Uterus (tissue), 4 donors: Measurements from ENCODE around the gene CERS5. TPM values are rescaled to one million over a fixed set of nuclear protein-coding genes. Genes with fewer than 3 reads are reported as not detected.

Source experiments
- DNase-seq, 2 donors: peaks; one replicate each; pipeline ENCODE4 v3.0.0-alpha.2; 2019 to 2020
- H3K27ac ChIP-seq, 2 donors: fragments of 200-600 bp; sonication (generic); 1 replicate in 1 of 2; 2 replicates in 1 of 2; pipeline ENCODE4 v1.5.1; 2016 to 2018
- H3K27me3 ChIP-seq, 2 donors: fragments of 200-600 bp; sonication (generic); one replicate each; pipeline ENCODE4 v1.5.1; 2018 to 2019; ENCODE audit warnings: control low read depth in 1 of 2
- H3K36me3 ChIP-seq, 2 donors: fragments of 200-600 bp; sonication (generic); one replicate each; pipeline ENCODE4 v1.5.1; 2019; ENCODE audit warnings: control low read depth in 1 of 2
- H3K4me1 ChIP-seq, 2 donors: fragments of 200-600 bp; sonication (generic); one replicate each; pipeline ENCODE4 v1.5.1; 2018 to 2019; ENCODE audit warnings: control low read depth in 1 of 2
- H3K4me3 ChIP-seq, 2 donors: fragments of 200-600 bp; sonication (generic); 1 replicate in 1 of 2; 2 replicates in 1 of 2; pipeline ENCODE4 v1.5.1; 2018 to 2019; ENCODE audit warnings: mild to moderate bottlenecking in 1 of 2
- H3K9me3 ChIP-seq, 2 donors: fragments of 200-600 bp; sonication (generic); one replicate each; pipeline ENCODE4 v1.5.1; 2019; ENCODE audit warnings: control low read depth in 1 of 2
- POLR2A ChIP-seq, 2 donors: fragments of 450-650 bp; IDR thresholded peaks; one replicate each; pipeline ENCODE4 v1.6.1; 2016; ENCODE audit warnings: antibody characterized with exemption in 2 of 2, mild to moderate bottlenecking in 1 of 2, moderate library complexity in 1 of 2
- intact Hi-C: fragments of 100-400 bp; cut with DNase I; formaldehyde crosslinking; loops from one replicate; pipeline ENCODE4 v1.15.1; 2023; ENCODE audit warnings: low total_unique reads
- total RNA-seq, 4 donors: library from RNA; depleted of rRNA in 3 of 4; stranded (reverse); fragments of >200 nt in 3 of 4; gene quantifications; one replicate each; pipeline versions ENCODE4 v1.1.0 to v1.2.4, GENCODE V29; 2014 to 2023
- TF ChIP-seq, protein P1 (sequence below), 4 experiments: fragments of 200-600 bp in 2 of 4; fragments of 450-650 bp in 2 of 4; sonication (generic) in 2 of 4; IDR thresholded peaks; one replicate each; pipeline ENCODE4 v1.5.1; 2016 to 2019; ENCODE audit warnings: antibody characterized with exemption in 4 of 4, mild to moderate bottlenecking in 2 of 4, moderate library complexity in 1 of 4
- donor health status: DM: yes; HTN: yes; CAD: no.

Gene CERS5
- total RNA-seq, 4 donors from 2014 or later, result 9.1 to 73.9 (median 40.5) TPM

DNA sequence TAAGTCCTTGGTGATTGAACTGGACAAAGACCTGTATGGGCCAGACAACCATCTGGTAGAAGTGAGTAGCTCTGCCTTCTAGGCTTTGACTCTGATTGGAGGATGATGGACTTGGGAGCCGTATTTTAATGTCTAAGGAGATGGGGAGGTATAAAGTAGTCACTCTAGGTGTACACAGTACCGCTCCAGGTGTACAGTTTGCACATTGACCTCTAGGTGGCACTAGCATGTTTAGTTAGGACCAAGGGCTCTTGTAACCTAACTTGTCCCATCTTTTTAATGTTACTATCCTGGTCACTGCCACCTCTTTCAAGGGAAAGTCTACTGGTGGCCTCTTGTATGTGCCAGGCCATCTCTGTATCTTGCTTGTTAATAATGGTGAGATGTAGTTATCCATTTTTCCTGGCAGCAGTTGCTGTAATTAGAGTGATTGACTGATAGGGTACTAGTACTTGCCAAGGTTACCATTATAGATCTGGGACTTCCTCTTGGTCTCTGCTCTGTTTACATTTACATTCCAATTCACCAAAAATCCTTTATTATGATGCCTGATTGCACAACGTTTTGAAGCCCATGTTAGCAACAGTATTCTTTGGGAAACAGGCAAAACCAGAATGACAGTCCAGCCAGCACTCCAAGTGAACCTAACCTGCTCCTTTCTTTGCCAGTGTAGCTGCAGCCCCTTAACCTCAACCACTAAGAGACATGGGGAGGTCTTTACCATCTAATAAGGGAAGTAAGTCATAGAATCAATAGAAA is 78.4 kb downstream of the CERS5 start:
- intact Hi-C loops, result no loop called here
- DNase-seq, result peak in 1 of 2 donors; percentile 52
- H3K4me1 ChIP-seq, result no peaks in the 10 kb centered on the region
- TF ChIP-seq, protein P1, sequence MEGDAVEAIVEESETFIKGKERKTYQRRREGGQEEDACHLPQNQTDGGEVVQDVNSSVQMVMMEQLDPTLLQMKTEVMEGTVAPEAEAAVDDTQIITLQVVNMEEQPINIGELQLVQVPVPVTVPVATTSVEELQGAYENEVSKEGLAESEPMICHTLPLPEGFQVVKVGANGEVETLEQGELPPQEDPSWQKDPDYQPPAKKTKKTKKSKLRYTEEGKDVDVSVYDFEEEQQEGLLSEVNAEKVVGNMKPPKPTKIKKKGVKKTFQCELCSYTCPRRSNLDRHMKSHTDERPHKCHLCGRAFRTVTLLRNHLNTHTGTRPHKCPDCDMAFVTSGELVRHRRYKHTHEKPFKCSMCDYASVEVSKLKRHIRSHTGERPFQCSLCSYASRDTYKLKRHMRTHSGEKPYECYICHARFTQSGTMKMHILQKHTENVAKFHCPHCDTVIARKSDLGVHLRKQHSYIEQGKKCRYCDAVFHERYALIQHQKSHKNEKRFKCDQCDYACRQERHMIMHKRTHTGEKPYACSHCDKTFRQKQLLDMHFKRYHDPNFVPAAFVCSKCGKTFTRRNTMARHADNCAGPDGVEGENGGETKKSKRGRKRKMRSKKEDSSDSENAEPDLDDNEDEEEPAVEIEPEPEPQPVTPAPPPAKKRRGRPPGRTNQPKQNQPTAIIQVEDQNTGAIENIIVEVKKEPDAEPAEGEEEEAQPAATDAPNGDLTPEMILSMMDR (IDR thresholded peaks at IDR 0.05), result peak; percentile 58 to 76 (median 62)
- TF ChIP-seq POLR2A (IDR thresholded peaks at IDR 0.05), result no peak
- no peaks in the 10 kb centered on the region for H3K36me3 ChIP-seq
- H3K27ac ChIP-seq, result no peak overlapping the region
- no peak overlapping the region for H3K4me3 ChIP-seq
- no peaks in the 10 kb centered on the region for H3K9me3 ChIP-seq
- no peaks in the 10 kb centered on the region for H3K27me3 ChIP-seq

DNA sequence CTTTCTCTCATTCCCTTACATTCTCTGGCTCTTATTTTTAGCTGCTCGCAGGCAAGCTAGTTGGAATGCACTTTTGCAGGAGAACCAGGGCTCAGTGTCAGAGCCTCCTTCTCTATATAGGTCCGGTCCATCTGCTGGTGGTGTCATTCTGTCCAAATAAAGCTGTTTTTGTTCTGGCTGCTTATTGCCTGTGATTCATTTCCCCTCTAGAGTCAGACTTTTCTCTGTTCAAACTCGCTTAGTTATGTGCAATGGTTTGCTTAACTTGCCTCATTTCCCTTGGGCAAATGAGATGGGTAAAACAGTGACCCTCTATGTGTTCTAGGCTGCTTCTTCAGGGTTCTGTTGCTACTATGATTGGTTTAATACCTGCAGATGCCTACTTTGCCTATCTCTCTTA is 79.2 kb downstream of the CERS5 start:
- no peaks in the 10 kb centered on the region for H3K4me1 ChIP-seq
- no peak overlapping the region for H3K27ac ChIP-seq
- no peaks in the 10 kb centered on the region for H3K36me3 ChIP-seq
- no peaks in the 10 kb centered on the region for H3K9me3 ChIP-seq
- no peak for DNase-seq
- no peak for TF ChIP-seq POLR2A (IDR thresholded peaks at IDR 0.05)
- TF ChIP-seq, protein P1 (IDR thresholded peaks at IDR 0.05), result no peak
- intact Hi-C loops, result no loop called here
- no peaks in the 10 kb centered on the region for H3K27me3 ChIP-seq
- H3K4me3 ChIP-seq, result no peak overlapping the region

DNA sequence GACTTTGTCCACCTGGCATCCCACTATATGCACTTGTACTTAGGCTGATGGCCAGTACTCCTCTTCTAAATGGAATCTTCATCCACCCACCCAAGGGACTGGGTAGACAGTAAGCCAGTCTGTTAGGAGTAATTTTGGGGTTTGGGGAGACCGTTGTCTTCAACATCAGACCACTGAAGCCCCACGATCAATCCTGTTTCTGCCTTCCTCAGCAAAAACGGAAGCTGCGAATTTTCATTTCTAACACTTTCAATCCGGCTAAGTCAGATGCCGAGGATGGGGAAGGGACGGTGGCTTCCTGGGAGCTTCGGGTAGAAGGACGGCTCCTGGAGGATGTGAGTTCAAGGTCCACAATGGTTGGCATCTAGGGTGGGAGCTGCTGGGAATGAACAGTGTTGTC is 80.0 kb downstream of the CERS5 start:
- intact Hi-C loops, result no loop called here
- Histone ChIP-seq H3K4me3 (no peak overlapping the region), H3K36me3 (no peaks in the 10 kb centered on the region), H3K4me1 (no peaks in the 10 kb centered on the region), H3K27ac (no peak overlapping the region), H3K27me3 (no peaks in the 10 kb centered on the region), H3K9me3 (no peaks in the 10 kb centered on the region)
- TF ChIP-seq, protein P1 (IDR thresholded peaks at IDR 0.05), result no peak
- TF ChIP-seq POLR2A (IDR thresholded peaks at IDR 0.05), result no peak
- no peak for DNase-seq

DNA sequence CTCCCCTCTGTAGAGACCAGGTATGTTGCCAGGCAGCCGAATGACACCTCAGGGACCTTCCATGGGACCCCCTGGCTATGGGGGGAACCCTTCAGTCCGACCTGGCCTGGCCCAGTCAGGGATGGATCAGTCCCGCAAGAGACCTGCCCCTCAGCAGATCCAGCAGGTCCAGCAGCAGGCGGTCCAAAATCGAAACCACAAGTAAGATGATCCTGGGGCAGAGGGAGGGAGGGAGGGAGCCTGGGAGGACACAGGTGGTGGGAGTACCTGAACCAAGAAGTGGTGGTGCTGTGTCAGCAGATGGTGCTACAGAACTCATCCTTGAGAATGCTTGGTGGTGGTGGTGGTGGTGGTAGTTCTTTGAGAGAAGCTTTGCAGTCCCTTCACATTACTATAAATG is 81.0 kb downstream of the CERS5 start:
- intact Hi-C loops, result no loop called here
- no peak for TF ChIP-seq POLR2A (IDR thresholded peaks at IDR 0.05)
- TF ChIP-seq, protein P1 (IDR thresholded peaks at IDR 0.05), result no peak
- no peaks in the 10 kb centered on the region for H3K36me3 ChIP-seq
- no peaks in the 10 kb centered on the region for H3K9me3 ChIP-seq
- no peaks in the 10 kb centered on the region for H3K4me1 ChIP-seq
- peak overlapping the region in 1 of 2 donors; percentile 88 for H3K4me3 ChIP-seq
- H3K27ac ChIP-seq, result peak overlapping the region; percentile 93 to 98
- DNase-seq, result no peak
- H3K27me3 ChIP-seq, result no peaks in the 10 kb centered on the region

DNA sequence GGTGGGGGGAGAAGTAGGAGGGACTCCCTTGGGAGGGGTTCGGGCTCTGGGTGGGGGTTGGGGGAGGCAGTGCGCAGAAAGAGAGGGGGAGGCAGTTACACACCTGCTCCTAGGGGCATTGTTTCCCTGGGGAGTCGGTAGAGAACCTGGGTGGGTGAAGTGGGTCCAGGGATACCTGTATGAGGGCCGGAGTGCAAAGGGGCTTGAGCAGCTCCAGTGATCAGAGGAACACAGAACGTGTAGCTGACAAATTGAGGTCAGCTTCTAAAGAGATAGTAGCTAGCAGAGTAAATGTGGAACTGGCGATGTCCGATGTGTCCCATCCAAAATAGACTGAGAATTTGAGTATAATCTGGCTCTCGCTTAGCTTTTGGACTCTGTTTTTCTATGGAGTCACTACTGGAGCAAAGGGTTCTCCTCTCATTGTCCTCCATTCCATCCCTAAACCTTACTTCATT is 81.5 kb downstream of the CERS5 start:
- no peak for DNase-seq
- intact Hi-C loops, result no loop called here
- Histone ChIP-seq H3K27me3 (no peaks in the 10 kb centered on the region), H3K4me1 (no peaks in the 10 kb centered on the region), H3K9me3 (no peaks in the 10 kb centered on the region), H3K27ac (peak overlapping the region; percentile 93 to 98), H3K4me3 (peak overlapping the region; percentile 63 to 88), H3K36me3 (no peaks in the 10 kb centered on the region)
- TF ChIP-seq POLR2A (IDR thresholded peaks at IDR 0.05), result no peak
- TF ChIP-seq, protein P1 (IDR thresholded peaks at IDR 0.05), result no peak
